ENCODE data around the gene P2RX6. TPM values are rescaled to one million over a fixed set of nuclear protein-coding genes. Genes with fewer than 3 reads are reported as not detected.

P2RX6 gene
- total RNA-seq, 2 experiments from 2014 or later, result 0.22 to 0.25 TPM

DNA sequence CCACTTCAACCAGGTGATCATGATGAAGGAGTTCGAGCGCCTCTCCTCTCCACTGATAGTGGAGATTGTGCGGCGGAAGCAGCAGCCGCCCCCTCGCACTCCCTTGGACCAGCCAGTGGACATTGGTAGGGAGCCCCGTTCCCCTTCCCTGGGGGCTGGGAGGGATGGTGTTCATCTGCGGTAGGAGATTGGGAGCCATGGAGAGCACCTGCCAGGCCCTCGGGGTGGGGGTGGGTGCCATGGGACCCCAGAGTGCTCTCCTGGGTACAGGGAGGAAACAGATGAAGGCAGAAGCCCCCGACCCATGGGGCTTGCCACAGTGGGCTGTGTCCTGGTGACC is 20.1 kb upstream of the P2RX6 start:
- Mint-ChIP-seq H3K27me3 (no peaks in the 10 kb centered on the region), H3K9me3 (no peaks in the 10 kb centered on the region), H3K27ac (no peak overlapping the region), H3K4me3 (no peak overlapping the region), H3K4me1 (ENCODE audit: low read depth) (peaks cover 3% of the 10 kb centered on the region), H3K36me3 (ENCODE audit: low read depth) (peaks cover 5% of the 10 kb centered on the region)
- DNase-seq (no peak), ATAC-seq (no peak)
- intact Hi-C loops (cut with micrococcal nuclease), result no loop called here
- POLR2A ChIA-PET, result interaction anchor here (2.8 kb wide), 1 partner anchor 13 kb away, joined by 8 read pairs; the partner anchor contains the start of gene LZTR1
- TF ChIP-seq CTCF (IDR thresholded peaks at IDR 0.05), result no peak
- CTCF ChIA-PET, result no interaction called here

DNA sequence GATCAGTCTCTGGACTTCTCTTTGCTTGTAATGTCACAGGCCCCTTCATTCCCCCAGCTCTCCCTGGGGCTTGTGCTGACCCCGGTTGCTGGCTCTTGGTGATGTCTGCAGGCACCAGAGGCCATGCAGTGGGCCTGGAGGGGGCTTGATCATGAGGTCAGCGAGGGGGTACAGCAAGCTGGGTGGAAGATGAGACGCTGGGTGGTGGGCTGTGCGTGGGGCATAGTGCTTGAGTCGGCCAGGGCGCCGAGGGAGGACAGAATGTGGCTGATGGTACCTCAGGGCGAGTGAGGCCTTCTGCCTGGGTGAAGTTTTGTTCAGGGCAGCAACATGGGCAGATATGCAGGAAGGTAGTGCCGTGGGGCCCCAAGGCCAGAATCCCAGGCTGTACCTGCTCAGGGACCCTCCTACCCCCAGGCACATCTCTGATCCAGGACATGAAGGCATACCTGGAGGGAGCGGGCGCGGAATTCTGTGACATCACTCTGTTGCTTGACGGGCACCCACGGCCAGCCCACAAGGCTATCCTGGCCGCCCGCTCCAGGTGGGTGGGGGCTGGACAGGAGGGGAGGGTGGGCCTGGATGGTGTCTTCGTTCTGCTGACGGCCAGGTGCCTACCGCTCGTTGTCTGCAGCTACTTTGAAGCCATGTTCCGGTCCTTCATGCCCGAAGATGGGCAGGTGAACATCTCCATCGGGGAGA is 19.5 kb upstream of the P2RX6 start:
- CTCF ChIA-PET, result no interaction called here
- Mint-ChIP-seq H3K27ac (no peak overlapping the region), H3K4me1 (ENCODE audit: low read depth) (peaks cover 7% of the 10 kb centered on the region), H3K27me3 (no peaks in the 10 kb centered on the region), H3K4me3 (no peak overlapping the region), H3K9me3 (no peaks in the 10 kb centered on the region), H3K36me3 (ENCODE audit: low read depth) (peaks cover 2% of the 10 kb centered on the region)
- no peak for DNase-seq
- TF ChIP-seq CTCF (IDR thresholded peaks at IDR 0.05), result no peak
- POLR2A ChIA-PET, result interaction anchor here (2.8 kb wide), 1 partner anchor 13 kb away, joined by 8 read pairs; the partner anchor contains the start of gene LZTR1
- no peak for ATAC-seq
- intact Hi-C loops (cut with micrococcal nuclease), result no loop called here

DNA sequence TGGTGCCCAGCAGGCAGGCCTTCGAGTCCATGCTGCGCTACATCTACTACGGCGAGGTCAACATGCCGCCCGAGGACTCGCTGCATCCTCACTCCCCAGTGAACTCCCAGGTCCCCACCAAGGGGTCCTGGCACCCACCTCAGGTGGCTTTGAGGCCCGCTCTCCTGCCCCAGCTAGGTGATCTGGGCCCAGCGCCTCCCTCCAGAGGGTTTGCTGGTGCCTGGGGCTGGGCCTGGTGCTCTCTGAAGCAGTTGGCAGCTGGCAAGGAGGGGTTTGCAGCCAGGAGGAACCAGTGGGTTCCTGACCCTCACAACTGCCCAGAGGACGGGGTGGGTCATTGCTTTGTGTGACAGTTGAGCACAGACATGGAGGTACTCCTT is 18.9 kb upstream of the P2RX6 start:
- peaks cover 2% of the 10 kb centered on the region for H3K36me3 Mint-ChIP-seq (ENCODE audit: low read depth)
- DNase-seq (no peak), ATAC-seq (no peak)
- no peak overlapping the region for H3K4me3 Mint-ChIP-seq
- H3K27me3 Mint-ChIP-seq, result no peaks in the 10 kb centered on the region
- ChIA-PET POLR2A (no interaction called here), CTCF (interaction anchor here (1.1 kb wide), 1 partner anchor 25 kb away, joined by 3 read pairs; no protein-coding TSS in a partner anchor)
- intact Hi-C loops (cut with micrococcal nuclease), result no loop called here
- H3K4me1 Mint-ChIP-seq (ENCODE audit: low read depth), result peaks cover 7% of the 10 kb centered on the region
- H3K9me3 Mint-ChIP-seq, result no peaks in the 10 kb centered on the region
- no peak for TF ChIP-seq CTCF (IDR thresholded peaks at IDR 0.05)
- H3K27ac Mint-ChIP-seq, result no peak overlapping the region

GRCh38 chr22:20996598-20997535 is 18.1 kb upstream of the P2RX6 start:
- no peaks in the 10 kb centered on the region for H3K27me3 Mint-ChIP-seq
- intact Hi-C loops (cut with micrococcal nuclease), result no loop called here
- ChIA-PET CTCF (interaction anchor here (1.1 kb wide), 1 partner anchor 24 kb away, joined by 3 read pairs; no protein-coding TSS in a partner anchor), POLR2A (interaction anchor here (1.0 to 5.0 kb wide), 2 partner anchors 11 to 15 kb away, joined by 3 to 20 read pairs; no protein-coding TSS in a partner anchor)
- peaks cover 7% of the 10 kb centered on the region for H3K4me1 Mint-ChIP-seq (ENCODE audit: low read depth)
- peaks cover 6% of the 10 kb centered on the region for H3K36me3 Mint-ChIP-seq (ENCODE audit: low read depth)
- H3K27ac Mint-ChIP-seq, result no peak overlapping the region
- no peak for ATAC-seq
- H3K9me3 Mint-ChIP-seq, result no peaks in the 10 kb centered on the region
- H3K4me3 Mint-ChIP-seq, result no peak overlapping the region
- no peak for TF ChIP-seq CTCF (IDR thresholded peaks at IDR 0.05)
- no peak for DNase-seq

Measured in activated CD8-positive, alpha-beta T cell treated with anti-CD3 and anti-CD28 coated beads for 36 hours (primary cell).